ENCODE results near the gene GAB1. TPM values are rescaled to one million over a fixed set of nuclear protein-coding genes. Genes with fewer than 3 reads are reported as not detected.

Gene GAB1
- total RNA-seq, 1 experiment from 2014 or later, result 15.3 TPM

- Histone ChIP-seq H4K91ac (ENCODE audit: insufficient read length, low read depth, low read length) (no peak overlapping the region), H3K9ac (ENCODE audit: extremely low read depth, insufficient read length, low read length) (no peak overlapping the region), H2BK120ac (ENCODE audit: low read depth, low read length, poor library complexity, severe bottlenecking) (no peak overlapping the region), H3K79me2 (ENCODE audit: insufficient read depth, low read length) (0 out of 2 replicates have a peak, but pooled peaks cover 2% of the 10 kb centered on the region), H3K27me3 (ENCODE audit: insufficient read depth, low read length) (no peaks in the 10 kb centered on the region), H2BK20ac (ENCODE audit: low read depth, low read length, poor library complexity, severe bottlenecking) (no peak overlapping the region), H3K23me2 (ENCODE audit: insufficient read length, low read depth, low read length, poor library complexity, severe bottlenecking) (no peaks in the 10 kb centered on the region), H3K79me1 (ENCODE audit: insufficient read depth, low read depth, low read length, poor library complexity, severe bottlenecking) (no peaks in the 10 kb centered on the region), H2BK15ac (ENCODE audit: low read depth, low read length) (no peak overlapping the region), H3K27ac (ENCODE audit: insufficient read length, low read depth, low read length) (no peak overlapping the region), H3K4me1 (ENCODE audit: insufficient read depth, low read length) (peaks cover 4% of the 10 kb centered on the region; the same call in 1 of the 2 replicates), H2BK5ac (ENCODE audit: insufficient read length, low read length) (no peak overlapping the region), H4K8ac (replicated peaks; ENCODE audit: insufficient read length, low read depth, low read length) (no peak overlapping the region), H2AK5ac (ENCODE audit: insufficient read length, low read length) (no peak overlapping the region), H3K9me3 (ENCODE audit: control insufficient read depth, low read depth, low read length) (no peaks in the 10 kb centered on the region), H4K5ac (ENCODE audit: insufficient read length, low read depth, low read length) (no peak overlapping the region), H2AFZ (ENCODE audit: low read length) (no peak overlapping the region), H2BK12ac (ENCODE audit: insufficient read length, low read depth, low read length) (no peak overlapping the region), H3K4me2 (ENCODE audit: insufficient read depth, insufficient read length, low read length) (no peak overlapping the region), H4K20me1 (ENCODE audit: control insufficient read depth, insufficient read depth, insufficient read length) (no peaks in the 10 kb centered on the region), H3K56ac (ENCODE audit: insufficient read length, low read depth, low read length) (no peak overlapping the region), H3K23ac (ENCODE audit: insufficient read length, low read depth, low read length) (no peak overlapping the region), H3K18ac (ENCODE audit: insufficient read length, low read depth, low read length) (no peak overlapping the region), H3K14ac (ENCODE audit: insufficient read depth, low read length) (no peak overlapping the region), H3T11ph (ENCODE audit: low read length) (no peak overlapping the region), H3K4ac (ENCODE audit: low read depth, low read length) (no peak overlapping the region)
- no peak for TF ChIP-seq CTCF (conservative IDR thresholded peaks at IDR 0.05)
- DNase-seq, result no peak
- no peaks in the 10 kb centered on the region for H3K27me3 Mint-ChIP-seq (ENCODE audit: low read depth)
- no peak overlapping the region for H3K27ac Mint-ChIP-seq
- peaks cover 39 to 51% of the 10 kb centered on the region in 2 experiments for H3K4me1 Mint-ChIP-seq
- no peaks in the 10 kb centered on the region for H3K9me3 Mint-ChIP-seq
- H3K4me3 Mint-ChIP-seq, result no peak overlapping the region
- H3K36me3 Mint-ChIP-seq (ENCODE audit: insufficient read depth in 1 of 3, low read depth in 3 of 3), result no peaks in the 10 kb centered on the region
- no CpG with 5 or more reads among the region's 3 CpGs for WGBS (ENCODE audit: extremely low coverage, insufficient read length, low lambda C conversion rate)
Observed at GRCh38 chr4:143394739-143395453, 58.2 kb downstream of the GAB1 start.
